Neural cell (in vitro differentiated cells): ENCODE measurements around the gene PPP1R18.

Experiments
- EZH2 ChIP-seq: fragments of 200-600, 300-800 bp; shearing (Covaris generic), sonication (generic); IDR thresholded peaks from 2 replicates; pipeline ENCODE4 v1.6.1; 2014; ENCODE audit warnings: antibody characterized with exemption, low read length, borderline replicate concordance, mild to moderate bottlenecking; ENCODE audit not compliant: insufficient read depth, poor library complexity, severe bottlenecking
- POLR2AphosphoS5 ChIP-seq: IDR thresholded peaks from 2 replicates; pipeline ENCODE4 v1.6.1; 2012
- RAD21 ChIP-seq: fragments of 450-650 bp; conservative IDR thresholded peaks from 2 replicates; pipeline ENCODE4 v1.6.1; 2014; ENCODE audit warnings: antibody characterized with exemption, mild to moderate bottlenecking, moderate library complexity
- TF ChIP-seq, protein P1 (sequence below): fragments of 450-650 bp; IDR thresholded peaks from 2 replicates; pipeline ENCODE4 v1.5.1; 2014; ENCODE audit warnings: antibody characterized with exemption, mild to moderate bottlenecking, moderate library complexity; ENCODE audit not compliant: poor library complexity, severe bottlenecking

DNA sequence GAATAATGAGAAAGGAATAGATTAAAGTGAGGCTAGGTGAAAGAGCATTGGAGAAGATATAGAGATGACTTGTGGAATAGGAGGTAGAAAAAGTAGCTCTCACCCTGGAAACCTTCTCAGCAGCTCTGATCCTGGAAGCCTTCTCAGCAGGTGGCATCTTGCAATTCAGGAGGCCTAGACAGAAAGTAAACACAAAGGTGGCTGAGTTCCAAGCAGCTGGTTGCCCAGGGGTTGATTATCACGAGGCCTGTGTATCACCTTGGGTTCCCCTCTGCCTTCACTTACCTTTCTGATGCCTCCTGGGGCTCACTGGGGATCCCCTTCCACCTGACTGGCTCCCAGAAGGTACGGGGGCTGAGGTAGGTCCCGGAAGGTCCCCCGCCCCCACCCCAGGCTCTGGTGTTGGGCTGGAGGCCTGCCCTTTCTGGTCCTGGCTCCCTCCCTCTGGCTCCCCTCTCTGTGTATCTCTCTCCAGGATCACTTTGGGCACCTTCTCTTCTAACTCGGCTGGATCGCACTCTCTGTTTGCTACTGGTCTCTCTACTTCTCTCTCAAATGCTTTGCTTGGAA is 20.9 kb upstream of the PPP1R18 start:
- TF ChIP-seq, protein P1, sequence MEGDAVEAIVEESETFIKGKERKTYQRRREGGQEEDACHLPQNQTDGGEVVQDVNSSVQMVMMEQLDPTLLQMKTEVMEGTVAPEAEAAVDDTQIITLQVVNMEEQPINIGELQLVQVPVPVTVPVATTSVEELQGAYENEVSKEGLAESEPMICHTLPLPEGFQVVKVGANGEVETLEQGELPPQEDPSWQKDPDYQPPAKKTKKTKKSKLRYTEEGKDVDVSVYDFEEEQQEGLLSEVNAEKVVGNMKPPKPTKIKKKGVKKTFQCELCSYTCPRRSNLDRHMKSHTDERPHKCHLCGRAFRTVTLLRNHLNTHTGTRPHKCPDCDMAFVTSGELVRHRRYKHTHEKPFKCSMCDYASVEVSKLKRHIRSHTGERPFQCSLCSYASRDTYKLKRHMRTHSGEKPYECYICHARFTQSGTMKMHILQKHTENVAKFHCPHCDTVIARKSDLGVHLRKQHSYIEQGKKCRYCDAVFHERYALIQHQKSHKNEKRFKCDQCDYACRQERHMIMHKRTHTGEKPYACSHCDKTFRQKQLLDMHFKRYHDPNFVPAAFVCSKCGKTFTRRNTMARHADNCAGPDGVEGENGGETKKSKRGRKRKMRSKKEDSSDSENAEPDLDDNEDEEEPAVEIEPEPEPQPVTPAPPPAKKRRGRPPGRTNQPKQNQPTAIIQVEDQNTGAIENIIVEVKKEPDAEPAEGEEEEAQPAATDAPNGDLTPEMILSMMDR: no peak
- no peak for TF ChIP-seq POLR2AphosphoS5
- no peak for TF ChIP-seq RAD21
- no peak for TF ChIP-seq EZH2
